HEK293T (cell line): ENCODE results near the gene PRELID3B.

ENCODE experiments used
- ELF4 ChIP-seq: fragments of 450-650 bp; IDR thresholded peaks from 2 replicates; pipeline ENCODE4 v1.6.1; 2017; ENCODE audit warnings: antibody characterized with exemption
- FOXM1 ChIP-seq: fragments of 450-650 bp; IDR thresholded peaks from 2 replicates; pipeline ENCODE4 v1.6.1; 2017; ENCODE audit warnings: mild to moderate bottlenecking, borderline replicate concordance
- LEF1 ChIP-seq: fragments of 450-650 bp; IDR thresholded peaks from 2 replicates; pipeline ENCODE4 v1.6.1; 2017; ENCODE audit warnings: mild to moderate bottlenecking, borderline replicate concordance
- TARDBP ChIP-seq: fragments of 450-650 bp; IDR thresholded peaks from 2 replicates; pipeline ENCODE4 v1.6.1; 2016

DNA sequence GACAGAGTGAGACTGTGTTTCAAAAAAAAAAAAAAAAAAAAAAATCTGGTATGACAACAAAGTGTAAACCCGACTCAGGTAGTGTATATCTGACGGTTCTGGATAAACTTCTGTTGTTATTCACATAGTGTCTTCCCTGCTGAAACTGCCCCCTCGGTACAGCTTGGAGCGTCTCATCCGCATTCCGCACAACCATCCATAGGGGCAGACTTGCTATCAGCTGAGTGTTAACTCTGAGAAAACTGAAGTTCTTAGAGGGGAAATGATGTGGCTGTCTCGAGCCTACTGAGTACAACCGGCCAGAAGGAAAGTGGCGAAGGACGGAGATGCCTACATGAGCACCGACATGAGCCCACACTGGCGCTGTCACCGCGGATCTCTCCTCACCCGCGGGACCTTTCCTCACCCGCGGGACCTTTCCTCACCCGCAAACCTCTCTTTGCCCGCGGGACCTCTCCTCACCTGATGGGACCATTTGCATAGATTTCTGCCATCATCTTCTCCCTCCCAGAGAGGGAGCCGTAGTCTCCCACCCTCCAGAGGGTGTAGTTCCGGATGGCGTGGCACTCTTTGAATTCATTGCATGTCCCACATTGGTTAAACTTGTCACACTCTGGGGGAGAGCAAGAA is 45.3 kb downstream of the PRELID3B start:
- TF ChIP-seq TARDBP (no peak), ELF4 (no peak), FOXM1 (no peak), LEF1 (no peak)
